Activated CD8-positive, alpha-beta memory T cell treated with anti-CD3 and anti-CD28 coated beads, Interleukin-2, amount 10 ng/mL, durations not matched to agents 7 days and 5 days (primary cell): ENCODE results near the gene TMCO4. TPM values are rescaled to one million over a fixed set of nuclear protein-coding genes. Genes with fewer than 3 reads are reported as not detected.

ENCODE experiments used
- ATAC-seq: fragments of 150-1000 bp; cut with Tn5 transposase; one replicate; pipeline ENCODE4 v1.10.0; 2021; ENCODE audit warnings: moderate library complexity
- CTCF ChIA-PET: fragments of 350-600 bp; sonication (Branson Sonifier 250); formaldehyde crosslinking; loops from one replicate; lab custom pipeline; 2021; ENCODE audit warnings: antibody characterized with exemption; lab: Charles Lee
- DNase-seq: peaks from one replicate; pipeline ENCODE4 v3.0.0-alpha.2; 2020
- H3K27ac Mint-ChIP-seq: one replicate; pipeline ENCODE4 v1.8.0; 2021; ENCODE audit warnings: mild to moderate bottlenecking, mixed read lengths
- H3K27me3 Mint-ChIP-seq: one replicate; pipeline ENCODE4 v1.8.0; 2021; ENCODE audit warnings: mixed read lengths
- H3K36me3 Mint-ChIP-seq: one replicate; pipeline ENCODE4 v1.8.0; 2021; ENCODE audit warnings: mild to moderate bottlenecking, mixed read lengths
- H3K4me1 Mint-ChIP-seq: one replicate; pipeline ENCODE4 v1.8.0; 2021; ENCODE audit warnings: mixed read lengths
- H3K4me3 Mint-ChIP-seq: one replicate; pipeline ENCODE4 v1.8.0; 2021; ENCODE audit warnings: mild to moderate bottlenecking, moderate library complexity, mixed read lengths
- H3K9me3 Mint-ChIP-seq: one replicate; pipeline ENCODE4 v1.8.0; 2022; ENCODE audit warnings: low read depth, mixed read lengths
- total RNA-seq, 2 experiments: library from RNA; stranded (reverse); gene quantifications; one replicate each; pipeline ENCODE4 v1.2.3, GENCODE V29; 2021

Gene TMCO4
- total RNA-seq, 2 experiments from 2014 or later: 18.4 to 18.6 TPM

GRCh38 chr1:19765623-19766022 is 34.1 kb downstream of the TMCO4 start:
- H3K4me3 Mint-ChIP-seq: no peak overlapping the region
- no peaks in the 10 kb centered on the region for H3K36me3 Mint-ChIP-seq
- H3K27ac Mint-ChIP-seq: no peak overlapping the region
- no peaks in the 10 kb centered on the region for H3K4me1 Mint-ChIP-seq
- no peaks in the 10 kb centered on the region for H3K27me3 Mint-ChIP-seq
- no peak for DNase-seq
- no peaks in the 10 kb centered on the region for H3K9me3 Mint-ChIP-seq
- CTCF ChIA-PET: no interaction called here
- ATAC-seq: no peak

- no peak for ATAC-seq
- no peaks in the 10 kb centered on the region for H3K36me3 Mint-ChIP-seq
- no peak overlapping the region for H3K27ac Mint-ChIP-seq
- DNase-seq: no peak
- no peaks in the 10 kb centered on the region for H3K4me1 Mint-ChIP-seq
- no peak overlapping the region for H3K4me3 Mint-ChIP-seq
- H3K27me3 Mint-ChIP-seq: no peaks in the 10 kb centered on the region
- CTCF ChIA-PET: no interaction called here
- no peaks in the 10 kb centered on the region for H3K9me3 Mint-ChIP-seq
These were observed 34.9 kb downstream of the TMCO4 start for GRCh38 chr1:19764848-19765247.

GRCh38 chr1:19762175-19762779 is 37.4 kb downstream of the TMCO4 start:
- no peaks in the 10 kb centered on the region for H3K27me3 Mint-ChIP-seq
- CTCF ChIA-PET: interaction anchor here (0.7 to 1.5 kb wide), 6 partner anchors 9 to 100 kb away, joined by 3 read pairs; no protein-coding TSS in a partner anchor
- no peak overlapping the region for H3K27ac Mint-ChIP-seq
- no peak overlapping the region for H3K4me3 Mint-ChIP-seq
- H3K36me3 Mint-ChIP-seq: no peaks in the 10 kb centered on the region
- ATAC-seq: no peak
- no peaks in the 10 kb centered on the region for H3K9me3 Mint-ChIP-seq
- H3K4me1 Mint-ChIP-seq: peaks cover 5% of the 10 kb centered on the region
- peak; percentile 43 for DNase-seq

GRCh38 chr1:19759740-19760089 is 40.0 kb downstream of the TMCO4 start:
- no peaks in the 10 kb centered on the region for H3K9me3 Mint-ChIP-seq
- DNase-seq: no peak
- no peak overlapping the region for H3K27ac Mint-ChIP-seq
- peaks cover 5% of the 10 kb centered on the region for H3K4me1 Mint-ChIP-seq
- CTCF ChIA-PET: no interaction called here
- no peaks in the 10 kb centered on the region for H3K36me3 Mint-ChIP-seq
- H3K4me3 Mint-ChIP-seq: no peak overlapping the region
- ATAC-seq: no peak
- H3K27me3 Mint-ChIP-seq: no peaks in the 10 kb centered on the region

GRCh38 chr1:19758227-19758830 is 41.4 kb downstream of the TMCO4 start:
- Mint-ChIP-seq H3K9me3 (no peaks in the 10 kb centered on the region), H3K4me3 (no peak overlapping the region), H3K27me3 (no peaks in the 10 kb centered on the region), H3K4me1 (peaks cover 5% of the 10 kb centered on the region), H3K27ac (no peak overlapping the region), H3K36me3 (no peaks in the 10 kb centered on the region)
- DNase-seq (no peak), ATAC-seq (no peak)
- CTCF ChIA-PET: interaction anchor here (1.2 kb wide), 1 partner anchor 54 kb away, joined by 3 read pairs; no protein-coding TSS in a partner anchor

DNA sequence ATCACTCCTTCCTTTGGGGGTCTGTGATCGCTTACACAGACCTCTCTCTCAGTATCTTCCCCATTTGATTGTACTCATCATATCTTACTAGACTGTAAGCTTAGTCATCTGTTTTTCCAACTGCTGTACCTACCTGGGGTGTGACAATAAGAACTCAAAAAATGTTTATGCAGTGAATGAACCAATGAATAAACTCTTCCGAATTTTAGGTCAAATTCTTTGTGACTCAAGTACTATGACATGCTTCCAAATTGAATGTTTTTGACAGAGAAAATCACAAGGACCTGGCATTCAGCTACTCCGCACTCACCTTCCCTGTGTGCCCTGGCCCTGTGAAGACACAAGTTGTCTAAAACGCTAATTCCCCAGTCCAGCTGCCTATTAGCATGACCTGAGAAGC is 42.1 kb downstream of the TMCO4 start:
- ATAC-seq (no peak), DNase-seq (no peak)
- Mint-ChIP-seq H3K27me3 (no peaks in the 10 kb centered on the region), H3K27ac (no peak overlapping the region), H3K4me1 (peaks cover 5% of the 10 kb centered on the region), H3K4me3 (no peak overlapping the region), H3K9me3 (no peaks in the 10 kb centered on the region), H3K36me3 (no peaks in the 10 kb centered on the region)
- CTCF ChIA-PET: interaction anchor here (1.2 kb wide), 1 partner anchor 53 kb away, joined by 3 read pairs; no protein-coding TSS in a partner anchor

DNA sequence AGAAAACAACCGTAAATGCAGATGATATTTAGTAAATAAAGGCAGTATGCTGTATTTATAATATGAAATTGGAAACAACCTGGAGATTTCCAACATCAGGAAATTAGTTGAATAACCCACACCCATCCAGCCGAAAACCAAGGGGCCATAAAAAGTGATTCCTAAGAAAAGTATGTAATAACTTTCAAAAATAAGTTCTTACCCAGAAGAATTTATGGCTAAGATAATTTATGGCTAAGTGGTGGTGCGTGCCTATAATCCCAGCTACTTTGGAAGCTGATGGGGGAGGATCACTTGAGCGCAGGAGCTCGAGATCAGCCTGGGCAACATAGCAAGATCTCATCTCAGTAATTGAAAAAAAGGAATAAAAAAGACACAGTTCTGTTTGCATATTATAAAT is 43.2 kb downstream of the TMCO4 start:
- no peaks in the 10 kb centered on the region for H3K27me3 Mint-ChIP-seq
- CTCF ChIA-PET: no interaction called here
- no peak for ATAC-seq
- no peak overlapping the region for H3K4me3 Mint-ChIP-seq
- H3K36me3 Mint-ChIP-seq: no peaks in the 10 kb centered on the region
- no peaks in the 10 kb centered on the region for H3K9me3 Mint-ChIP-seq
- no peak overlapping the region for H3K27ac Mint-ChIP-seq
- no peak for DNase-seq
- H3K4me1 Mint-ChIP-seq: peaks cover 5% of the 10 kb centered on the region

GRCh38 chr1:19754482-19754881 is 45.2 kb downstream of the TMCO4 start:
- Mint-ChIP-seq H3K9me3 (no peaks in the 10 kb centered on the region), H3K4me3 (no peak overlapping the region), H3K4me1 (peaks cover 5% of the 10 kb centered on the region), H3K27ac (no peak overlapping the region), H3K36me3 (no peaks in the 10 kb centered on the region), H3K27me3 (no peaks in the 10 kb centered on the region)
- DNase-seq (no peak), ATAC-seq (no peak)
- CTCF ChIA-PET: no interaction called here

DNA sequence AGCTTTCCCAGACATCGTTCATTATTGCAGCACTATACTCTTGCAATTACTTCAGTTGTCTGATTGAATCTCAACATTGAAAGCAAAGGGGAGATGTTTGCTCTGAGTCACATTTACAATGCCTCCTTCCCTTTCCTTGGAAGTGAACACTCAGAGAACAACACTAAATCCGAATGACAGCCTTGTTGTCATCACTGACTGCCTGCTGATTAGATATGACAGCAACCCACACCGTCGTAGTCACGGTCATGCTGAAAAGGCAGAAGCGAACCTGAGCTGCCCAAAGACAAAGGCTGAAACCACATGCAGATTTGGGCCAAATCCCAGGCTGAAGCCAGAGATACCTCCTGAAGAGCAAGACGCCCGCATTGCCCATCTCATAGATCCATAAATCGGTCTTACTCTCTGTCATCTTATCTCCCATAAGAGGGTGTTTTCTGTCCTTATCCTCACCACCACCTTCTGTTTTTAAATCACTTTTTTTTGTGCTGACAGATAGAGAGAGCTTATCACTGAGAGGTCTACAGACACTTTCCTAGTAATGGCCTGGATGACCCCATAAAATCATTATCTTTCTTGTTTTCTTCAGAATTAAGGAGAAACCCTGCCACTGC is 47.5 kb downstream of the TMCO4 start:
- Mint-ChIP-seq H3K36me3 (no peaks in the 10 kb centered on the region), H3K27ac (no peak overlapping the region), H3K9me3 (no peaks in the 10 kb centered on the region), H3K4me3 (no peak overlapping the region), H3K4me1 (no peaks in the 10 kb centered on the region), H3K27me3 (no peaks in the 10 kb centered on the region)
- CTCF ChIA-PET: no interaction called here
- no peak for ATAC-seq
- DNase-seq: no peak

DNA sequence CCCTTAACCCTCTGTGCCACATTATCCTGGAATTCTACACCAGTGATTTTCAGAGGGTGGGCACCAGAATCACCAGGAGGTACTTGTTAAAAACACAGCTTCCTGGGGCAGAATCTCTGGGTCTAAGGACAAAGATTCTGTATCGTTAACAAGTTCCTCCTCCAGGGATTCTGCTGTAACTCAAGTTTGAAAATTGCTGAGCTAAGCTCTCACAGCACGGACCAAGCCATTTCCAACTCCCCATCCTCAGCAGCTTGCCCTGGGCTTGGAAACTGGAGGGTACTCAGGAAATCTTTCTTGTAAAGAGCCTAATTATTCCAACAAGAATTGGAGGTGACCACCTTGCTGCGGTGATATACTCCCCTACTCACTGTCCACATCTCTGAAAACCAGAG is 48.8 kb downstream of the TMCO4 start:
- H3K4me3 Mint-ChIP-seq: no peak overlapping the region
- no peaks in the 10 kb centered on the region for H3K36me3 Mint-ChIP-seq
- ATAC-seq (no peak), DNase-seq (no peak)
- no peaks in the 10 kb centered on the region for H3K9me3 Mint-ChIP-seq
- CTCF ChIA-PET: no interaction called here
- H3K27ac Mint-ChIP-seq: no peak overlapping the region
- H3K4me1 Mint-ChIP-seq: no peaks in the 10 kb centered on the region
- no peaks in the 10 kb centered on the region for H3K27me3 Mint-ChIP-seq

DNA sequence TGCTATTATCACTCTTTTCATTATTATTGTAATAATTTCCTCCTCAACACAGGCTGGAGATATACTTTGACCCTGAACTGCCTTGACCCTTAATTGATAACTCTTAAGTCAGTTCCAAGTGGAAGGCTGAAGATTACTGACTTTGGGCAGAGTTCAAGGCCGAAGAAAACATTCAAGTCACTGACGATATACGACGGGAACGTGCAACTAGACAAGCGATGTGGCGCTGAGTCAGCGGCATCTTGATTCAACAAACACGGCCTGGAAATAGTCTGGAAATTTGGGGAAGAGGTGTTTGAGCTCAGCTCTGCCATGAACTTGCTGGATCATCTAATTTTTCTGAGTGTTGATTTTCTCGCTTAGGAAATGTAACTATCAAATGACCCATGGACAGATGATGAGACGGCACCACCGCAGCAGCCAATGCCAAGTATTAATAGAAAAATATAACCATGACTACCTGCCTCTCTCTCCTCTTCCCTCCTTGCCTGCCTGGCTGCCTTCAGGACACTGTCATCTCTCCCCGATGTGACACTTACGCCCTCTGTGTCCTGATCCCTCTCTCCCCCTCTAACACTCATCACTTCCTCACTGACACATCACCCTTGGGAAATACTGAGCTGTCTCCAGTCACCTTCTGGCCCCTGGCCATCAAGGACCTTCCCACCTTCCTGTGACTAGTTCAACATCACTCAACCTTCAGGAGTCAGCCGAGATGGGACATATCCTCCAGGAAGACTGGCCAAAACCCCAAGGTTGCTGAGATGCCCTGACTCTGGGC is 49.4 kb downstream of the TMCO4 start:
- DNase-seq: no peak
- Mint-ChIP-seq H3K4me1 (no peaks in the 10 kb centered on the region), H3K36me3 (no peaks in the 10 kb centered on the region), H3K27ac (no peak overlapping the region), H3K27me3 (no peaks in the 10 kb centered on the region), H3K4me3 (no peak overlapping the region), H3K9me3 (no peaks in the 10 kb centered on the region)
- CTCF ChIA-PET: no interaction called here
- no peak for ATAC-seq

GRCh38 chr1:19749685-19750084 is 50.0 kb downstream of the TMCO4 start:
- Mint-ChIP-seq H3K4me1 (no peaks in the 10 kb centered on the region), H3K27ac (no peak overlapping the region), H3K4me3 (no peak overlapping the region), H3K27me3 (no peaks in the 10 kb centered on the region), H3K9me3 (no peaks in the 10 kb centered on the region), H3K36me3 (peaks cover 2% of the 10 kb centered on the region)
- no peak for ATAC-seq
- CTCF ChIA-PET: interaction anchor here (1.2 kb wide), 1 partner anchor 96 kb away, joined by 3 read pairs; no protein-coding TSS in a partner anchor
- DNase-seq: no peak

- Mint-ChIP-seq H3K4me1 (no peaks in the 10 kb centered on the region), H3K36me3 (peaks cover 4% of the 10 kb centered on the region), H3K27ac (no peak overlapping the region), H3K4me3 (no peak overlapping the region), H3K9me3 (no peaks in the 10 kb centered on the region), H3K27me3 (no peaks in the 10 kb centered on the region)
- CTCF ChIA-PET: interaction anchor here (1.0 kb wide), 1 partner anchor 10 kb away, joined by 3 read pairs; no protein-coding TSS in a partner anchor
- ATAC-seq (no peak), DNase-seq (no peak)
These were observed 52.0 kb downstream of the TMCO4 start for GRCh38 chr1:19747761-19748160.
